ENCODE data around the gene ATOSB.

The ATOSB gene

GRCh38 chr9:35079041-35079425, 36.6 kb downstream of the ATOSB start:
- DNase-seq, result no peak
- TF ChIP-seq, protein P1, sequence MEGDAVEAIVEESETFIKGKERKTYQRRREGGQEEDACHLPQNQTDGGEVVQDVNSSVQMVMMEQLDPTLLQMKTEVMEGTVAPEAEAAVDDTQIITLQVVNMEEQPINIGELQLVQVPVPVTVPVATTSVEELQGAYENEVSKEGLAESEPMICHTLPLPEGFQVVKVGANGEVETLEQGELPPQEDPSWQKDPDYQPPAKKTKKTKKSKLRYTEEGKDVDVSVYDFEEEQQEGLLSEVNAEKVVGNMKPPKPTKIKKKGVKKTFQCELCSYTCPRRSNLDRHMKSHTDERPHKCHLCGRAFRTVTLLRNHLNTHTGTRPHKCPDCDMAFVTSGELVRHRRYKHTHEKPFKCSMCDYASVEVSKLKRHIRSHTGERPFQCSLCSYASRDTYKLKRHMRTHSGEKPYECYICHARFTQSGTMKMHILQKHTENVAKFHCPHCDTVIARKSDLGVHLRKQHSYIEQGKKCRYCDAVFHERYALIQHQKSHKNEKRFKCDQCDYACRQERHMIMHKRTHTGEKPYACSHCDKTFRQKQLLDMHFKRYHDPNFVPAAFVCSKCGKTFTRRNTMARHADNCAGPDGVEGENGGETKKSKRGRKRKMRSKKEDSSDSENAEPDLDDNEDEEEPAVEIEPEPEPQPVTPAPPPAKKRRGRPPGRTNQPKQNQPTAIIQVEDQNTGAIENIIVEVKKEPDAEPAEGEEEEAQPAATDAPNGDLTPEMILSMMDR (IDR thresholded peaks at IDR 0.05; ENCODE audit: low read depth, low read length), result no peak
- no peaks in the 10 kb centered on the region for H3K27me3 ChIP-seq
- H3K4me3 ChIP-seq (ENCODE audit: low read depth, low read length), result peak overlapping the region; percentile 77
- peaks cover 14% of the 10 kb centered on the region for H3K36me3 ChIP-seq
- no peaks in the 10 kb centered on the region for H3K9me3 ChIP-seq
- H3K4me1 ChIP-seq, result no peaks in the 10 kb centered on the region

DNA sequence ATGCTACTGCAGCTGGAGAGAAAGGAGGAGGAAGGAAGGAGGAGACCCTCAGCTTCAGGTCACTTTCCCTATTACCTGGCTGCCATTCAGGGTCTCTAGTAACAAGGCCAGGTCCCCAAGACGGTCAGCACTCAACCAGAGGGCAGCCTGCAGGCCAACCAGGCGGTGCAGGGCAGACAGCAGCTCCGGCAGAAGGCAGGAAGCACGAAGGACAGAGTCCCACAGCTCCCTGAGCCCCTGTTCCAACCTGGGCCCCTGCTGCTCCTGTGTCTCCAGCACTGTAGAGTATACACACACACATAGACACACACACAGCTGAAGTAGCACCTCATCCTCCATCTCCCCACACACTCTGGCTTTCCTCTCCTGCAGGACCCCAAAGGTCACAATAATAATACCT, 37.6 kb downstream of the ATOSB start:
- Histone ChIP-seq H3K9me3 (no peaks in the 10 kb centered on the region), H3K27me3 (no peaks in the 10 kb centered on the region), H3K36me3 (peaks cover 19% of the 10 kb centered on the region), H3K4me1 (peaks cover 2% of the 10 kb centered on the region; the same call in 1 of the 2 replicates), H3K4me3 (ENCODE audit: low read depth, low read length) (peak overlapping the region; percentile 77)
- TF ChIP-seq, protein P1 (IDR thresholded peaks at IDR 0.05; ENCODE audit: low read depth, low read length), result no peak
- no peak for DNase-seq

GRCh38 chr9:35076848-35077247, 38.8 kb downstream of the ATOSB start:
- no peak for DNase-seq
- no peaks in the 10 kb centered on the region for H3K9me3 ChIP-seq
- no peaks in the 10 kb centered on the region for H3K27me3 ChIP-seq
- peaks cover 22% of the 10 kb centered on the region for H3K36me3 ChIP-seq
- H3K4me3 ChIP-seq (ENCODE audit: low read depth, low read length), result no peak overlapping the region
- peaks cover 3% of the 10 kb centered on the region; the same call in 1 of the 2 replicates for H3K4me1 ChIP-seq
- TF ChIP-seq, protein P1 (IDR thresholded peaks at IDR 0.05; ENCODE audit: low read depth, low read length), result no peak

DNA sequence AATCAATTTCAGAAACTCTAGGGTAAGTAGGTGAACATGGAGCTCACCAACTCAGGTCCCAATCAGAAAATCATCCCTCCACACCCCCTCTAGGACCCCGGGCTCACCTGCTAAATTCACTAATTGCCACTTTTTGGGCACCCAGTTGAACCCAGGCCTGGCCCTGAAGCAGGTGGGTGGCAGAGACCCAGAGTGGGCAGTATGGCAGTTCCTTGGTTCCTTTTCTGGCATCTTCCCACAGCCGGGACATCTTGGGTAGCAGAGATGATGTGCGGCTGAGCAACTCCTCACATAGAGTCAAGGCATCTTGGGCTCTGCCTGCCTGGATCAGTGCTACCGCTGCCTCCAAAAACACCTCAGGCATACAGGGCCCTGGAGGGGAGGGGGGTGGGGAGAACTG, 40.3 kb downstream of the ATOSB start:
- no peak overlapping the region for H3K4me3 ChIP-seq (ENCODE audit: low read depth, low read length)
- no peak for DNase-seq
- peaks cover 27% of the 10 kb centered on the region for H3K36me3 ChIP-seq
- no peaks in the 10 kb centered on the region for H3K27me3 ChIP-seq
- TF ChIP-seq, protein P1 (IDR thresholded peaks at IDR 0.05; ENCODE audit: low read depth, low read length), result no peak
- H3K4me1 ChIP-seq, result peaks cover 3% of the 10 kb centered on the region; the same call in 1 of the 2 replicates
- H3K9me3 ChIP-seq, result no peaks in the 10 kb centered on the region

DNA sequence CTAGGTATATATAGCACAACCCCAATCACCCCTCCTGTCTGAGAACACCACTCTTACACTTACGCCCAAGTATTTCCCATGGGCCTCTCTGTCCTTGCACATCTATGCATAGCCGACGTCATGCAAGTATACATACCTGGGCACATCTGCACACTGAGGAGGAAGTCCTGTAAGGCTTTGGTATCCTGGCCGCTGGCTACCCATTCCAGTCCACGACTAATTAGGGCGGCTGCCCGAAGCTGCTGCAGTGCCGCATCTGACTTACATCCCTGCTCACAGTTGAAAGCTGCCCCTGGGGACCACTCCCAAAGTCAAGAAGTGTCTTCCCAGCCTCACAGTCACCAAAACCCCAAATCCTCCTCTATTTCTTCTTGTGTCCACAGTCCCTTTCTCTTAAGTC, 40.9 kb downstream of the ATOSB start:
- H3K27me3 ChIP-seq, result no peaks in the 10 kb centered on the region
- H3K4me1 ChIP-seq, result peaks cover 3% of the 10 kb centered on the region; the same call in 1 of the 2 replicates
- no peaks in the 10 kb centered on the region for H3K9me3 ChIP-seq
- H3K36me3 ChIP-seq, result peaks cover 33% of the 10 kb centered on the region
- TF ChIP-seq, protein P1 (IDR thresholded peaks at IDR 0.05; ENCODE audit: low read depth, low read length), result no peak
- no peak overlapping the region for H3K4me3 ChIP-seq (ENCODE audit: low read depth, low read length)
- no peak for DNase-seq

GRCh38 chr9:35074141-35074540, 41.5 kb downstream of the ATOSB start:
- no peaks in the 10 kb centered on the region for H3K9me3 ChIP-seq
- no peaks in the 10 kb centered on the region for H3K27me3 ChIP-seq
- H3K4me1 ChIP-seq, result peaks cover 3% of the 10 kb centered on the region; the same call in 1 of the 2 replicates
- DNase-seq, result no peak
- TF ChIP-seq, protein P1 (IDR thresholded peaks at IDR 0.05; ENCODE audit: low read depth, low read length), result no peak
- H3K36me3 ChIP-seq, result peaks cover 36% of the 10 kb centered on the region
- H3K4me3 ChIP-seq (ENCODE audit: low read depth, low read length), result no peak overlapping the region
